HCT116 (cell line): Measurements from ENCODE around the gene ACTG1. TPM values are rescaled to one million over a fixed set of nuclear protein-coding genes. Genes with fewer than 3 reads are reported as not detected.

Source experiments
- ATAC-seq: fragments of 200-7000 bp; cut with Tn5 transposase; 2 replicates; pipeline ENCODE4 v1.9.1; 2020; ENCODE audit warnings: mild to moderate bottlenecking, moderate library complexity
- BruUV-seq: library from RNA; stranded (reverse); fragments of 400-500 nt; replicated peaks from 2 replicates; lab custom pipeline; 2021; lab: Mats Ljungman, UMichigan
- CTCF ChIA-PET: fragments of 300-600 bp; sonication (Branson Sonifier 250); formaldehyde crosslinking; loops from one replicate; lab custom pipeline; 2021; ENCODE audit warnings: antibody characterized with exemption; lab: Charles Lee
- POLR2A ChIA-PET: fragments of 300-600, 350-600 bp; sonication (Branson Sonifier 250); formaldehyde crosslinking; loops from one replicate; lab custom pipeline; 2021; ENCODE audit warnings: antibody characterized with exemption; lab: Charles Lee
- RAD21 ChIA-PET, 2 experiments: fragments of 300-600 bp; sonication (Branson Sonifier 250); formaldehyde crosslinking; loops; one replicate each; lab custom pipeline; 2023; ENCODE audit warnings: low total read pairs in 2 of 2; ENCODE audit not compliant: uncharacterized antibody in 2 of 2, unreplicated experiment in 2 of 2, low non-redundant PET in 1 of 2; lab: Charles Lee
- DNase-seq: peaks from one replicate; pipeline ENCODE4 v3.0.0-alpha.2; 2010; ENCODE audit warnings: low read depth, low spot score
- H2AFZ ChIP-seq: fragments of 200-600 bp; shearing (Covaris generic), sonication (generic); 2 replicates; pipeline ENCODE4 v1.6.1; 2017; ENCODE audit warnings: low read depth, mixed run types, mixed read lengths, antibody characterized with exemption, low read length; ENCODE audit not compliant: poor library complexity, severe bottlenecking
- H3K27ac ChIP-seq: 2 replicates; pipeline ENCODE4 v1.5.1; 2012; ENCODE audit warnings: low read depth, low read length
- H3K27me3 ChIP-seq: fragments of 200-600 bp; sonication (generic); 2 replicates; pipeline ENCODE4 v1.6.1; 2016; ENCODE audit warnings: mixed run types, low read length, mixed read lengths; ENCODE audit not compliant: insufficient read depth
- H3K36me3 ChIP-seq, 2 experiments: fragments of 200-500 bp in 1 of 2; fragments of 200-600 bp in 1 of 2; sonication (Bioruptor generic) in 1 of 2; sonication (generic) in 1 of 2; 2 replicates each; pipeline versions ENCODE4 v1.5.1 to v1.6.1; 2014 to 2016; ENCODE audit warnings: low read length in 2 of 2, inconsistent platforms in 1 of 2, mixed read lengths in 1 of 2, mixed run types in 1 of 2; ENCODE audit not compliant: insufficient read depth in 2 of 2, control insufficient read depth in 1 of 2
- H3K4me1 ChIP-seq, 2 experiments: fragments of 200-600 bp in 1 of 2; sonication (generic) in 1 of 2; 2 replicates each; pipeline versions ENCODE4 v1.5.1 to v1.6.1; 2012 to 2017; ENCODE audit warnings: low read length in 2 of 2, inconsistent platforms in 1 of 2, mild to moderate bottlenecking in 1 of 2, mixed read lengths in 1 of 2, mixed run types in 1 of 2, moderate library complexity in 1 of 2; ENCODE audit not compliant: insufficient read depth in 2 of 2, control insufficient read depth in 1 of 2
- H3K4me2 ChIP-seq: fragments of 200-600 bp; sonication (generic); 2 replicates; pipeline ENCODE4 v1.6.1; 2017; ENCODE audit warnings: mixed run types, low read length, mixed read lengths
- H3K4me3 ChIP-seq, 2 experiments: fragments of 200-600 bp in 1 of 2; sonication (generic) in 1 of 2; replicated peaks in 1 of 2; 2 replicates each; pipeline ENCODE4 v1.5.1; 2011 to 2016; ENCODE audit warnings: low read length in 2 of 2, control low read depth in 1 of 2, low read depth in 1 of 2, mild to moderate bottlenecking in 1 of 2, mixed read lengths in 1 of 2, mixed run types in 1 of 2
- H3K79me2 ChIP-seq: fragments of 200-600 bp; sonication (generic); 2 replicates; pipeline ENCODE4 v1.6.1; 2017; ENCODE audit warnings: mild to moderate bottlenecking, mixed run types, low read length, moderate library complexity, mixed read lengths; ENCODE audit not compliant: insufficient read depth
- H3K9ac ChIP-seq: fragments of 200-600 bp; sonication (generic); 2 replicates; pipeline ENCODE4 v1.6.1; 2016; ENCODE audit warnings: low read length, mixed read lengths
- H3K9me2 ChIP-seq: fragments of 200-600 bp; sonication (generic), shearing (Covaris generic); 2 replicates; pipeline ENCODE4 v1.6.1; 2017; ENCODE audit warnings: mixed run types, mild to moderate bottlenecking, moderate library complexity; ENCODE audit not compliant: insufficient read depth
- H3K9me3 ChIP-seq, 2 experiments: fragments of 200-500 bp in 1 of 2; fragments of 200-600 bp in 1 of 2; sonication (Bioruptor generic) in 1 of 2; sonication (generic) in 1 of 2; 2 replicates each; pipeline ENCODE4 v1.6.1; 2014 to 2017; ENCODE audit warnings: low read length in 2 of 2, mixed read lengths in 2 of 2, inconsistent platforms in 1 of 2, low read depth in 1 of 2, mild to moderate bottlenecking in 1 of 2, mixed run types in 1 of 2, moderate library complexity in 1 of 2; ENCODE audit not compliant: control insufficient read depth in 1 of 2, insufficient read depth in 1 of 2
- H4K20me1 ChIP-seq: fragments of 200-600 bp; sonication (generic), shearing (Covaris generic); 2 replicates; pipeline ENCODE4 v1.6.1; 2017; ENCODE audit warnings: mixed run types, mild to moderate bottlenecking, moderate library complexity; ENCODE audit not compliant: insufficient read depth
- ATF3 ChIP-seq: IDR thresholded peaks from 2 replicates; pipeline ENCODE4 v1.6.1; 2012
- CBX3 ChIP-seq: IDR thresholded peaks from 2 replicates; pipeline ENCODE4 v1.6.1; 2012; ENCODE audit warnings: low read depth
- JUND ChIP-seq: IDR thresholded peaks from 2 replicates; pipeline ENCODE4 v1.6.1; 2012
- POLR2AphosphoS5 ChIP-seq: IDR thresholded peaks from 2 replicates; pipeline ENCODE4 v1.6.1; 2011; ENCODE audit warnings: mild to moderate bottlenecking, low read depth, low read length, moderate library complexity
- SRF ChIP-seq: IDR thresholded peaks from 2 replicates; pipeline ENCODE4 v1.6.1; 2012; ENCODE audit warnings: low read depth
- TCF7L2 ChIP-seq: IDR thresholded peaks from 2 replicates; pipeline ENCODE4 v1.7.0; 2011; ENCODE audit warnings: borderline replicate concordance, inconsistent platforms; ENCODE audit not compliant: insufficient read depth, insufficient read length; ENCODE audit errors: extremely low read depth
- ZBTB33 ChIP-seq: IDR thresholded peaks from 2 replicates; pipeline ENCODE4 v1.6.1; 2011; ENCODE audit warnings: mild to moderate bottlenecking, low read length, moderate library complexity; ENCODE audit not compliant: insufficient replicate concordance; ENCODE audit errors: extremely low read depth
- ZFX ChIP-seq: fragments of 450-650 bp; IDR thresholded peaks from 2 replicates; pipeline ENCODE4 v1.6.1; 2017
- intact Hi-C: fragments of 100-400 bp; cut with micrococcal nuclease; formaldehyde crosslinking; loops from 2 replicates; pipeline ENCODE4 v1.10.0; 2022
- total RNA-seq: library from RNA; stranded (reverse); gene quantifications from one replicate; pipeline ENCODE4 v1.2.1, GENCODE V29; 2021; ENCODE audit not compliant: unreplicated experiment

ACTG1 gene
- total RNA-seq, 1 experiment from 2014 or later: 6,223 TPM

- Histone ChIP-seq H3K27ac (no peak overlapping the region), H3K9me3 (no peaks in the 10 kb centered on the region), H4K20me1 (no peaks in the 10 kb centered on the region), H3K9ac (no peak overlapping the region), H3K4me1 (peaks cover 6 to 25% of the 10 kb centered on the region in 2 experiments; a peak in 3 of 4 replicates), H3K27me3 (no peaks in the 10 kb centered on the region), H3K4me2 (no peak overlapping the region), H3K4me3 (no peak overlapping the region), H3K79me2 (no peaks in the 10 kb centered on the region), H3K36me3 (no peaks in the 10 kb centered on the region; a peak in 1 of 4 replicates), H2AFZ (no peak overlapping the region), H3K9me2 (no peaks in the 10 kb centered on the region)
- CTCF ChIA-PET: no interaction called here
- intact Hi-C loops: no loop called here
- no peak for DNase-seq
- ATAC-seq: no peak
- RAD21 ChIA-PET: no interaction called here
- no peak for TF ChIP-seq SRF
- TF ChIP-seq POLR2AphosphoS5: no peak
- no peak for TF ChIP-seq ZFX
- no peak for TF ChIP-seq ZBTB33
- no peak for TF ChIP-seq ATF3
- TF ChIP-seq TCF7L2: no peak
- TF ChIP-seq CBX3: no peak
- no peak for TF ChIP-seq JUND
- POLR2A ChIA-PET: no interaction called here
- BruUV-seq: no TSS peak
Observed at GRCh38 chr17:81468111-81468769, 44.4 kb downstream of the ACTG1 start.
